T-helper 17 cell (primary cell): ENCODE results near the gene TNFRSF11A. TPM values are rescaled to one million over a fixed set of nuclear protein-coding genes. Genes with fewer than 3 reads are reported as not detected.

ENCODE experiments used
- ATAC-seq: fragments of 150-1000 bp; cut with Tn5 transposase; 2 replicates; pipeline ENCODE4 v1.10.0; 2021; ENCODE audit warnings: mild to moderate bottlenecking, moderate library complexity
- DNase-seq, 3 donors: peaks; one replicate each; pipeline versions ENCODE4 v3.0.0 to v3.0.0-alpha.2; 2020 to 2021
- H3K9me3 ChIP-seq: one replicate; pipeline ENCODE4 v1.7.0; 2013; ENCODE audit warnings: low read length, mild to moderate bottlenecking; ENCODE audit not compliant: control insufficient read depth, poor library complexity, severe bottlenecking
- H3K27ac Mint-ChIP-seq: one replicate; pipeline ENCODE4 v1.8.0; 2022; ENCODE audit warnings: mild to moderate bottlenecking, moderate library complexity, mixed read lengths
- H3K27me3 Mint-ChIP-seq: one replicate; pipeline ENCODE4 v1.8.0; 2022; ENCODE audit warnings: mixed read lengths
- H3K36me3 Mint-ChIP-seq: one replicate; pipeline ENCODE4 v1.8.0; 2022; ENCODE audit warnings: low read depth, mixed read lengths
- H3K4me1 Mint-ChIP-seq: one replicate; pipeline ENCODE4 v1.8.0; 2022; ENCODE audit warnings: mild to moderate bottlenecking, mixed read lengths
- H3K4me3 Mint-ChIP-seq: one replicate; pipeline ENCODE4 v1.8.0; 2022; ENCODE audit warnings: mild to moderate bottlenecking, moderate library complexity, mixed read lengths
- total RNA-seq, 4 donors: library from RNA in 2 of 4; stranded (reverse) in 2 of 4; gene quantifications; one replicate each; pipeline ENCODE4 v1.2.3 and lab custom pipeline; 2022 to 2026

The TNFRSF11A gene
- total RNA-seq (1 to 10 TPM; 1.2 to 3.1 TPM), total RNA-seq (lab: John Stamatoyannopoulos, UW) (0.98 to 8.8 reads per million in 2 donors)

DNA sequence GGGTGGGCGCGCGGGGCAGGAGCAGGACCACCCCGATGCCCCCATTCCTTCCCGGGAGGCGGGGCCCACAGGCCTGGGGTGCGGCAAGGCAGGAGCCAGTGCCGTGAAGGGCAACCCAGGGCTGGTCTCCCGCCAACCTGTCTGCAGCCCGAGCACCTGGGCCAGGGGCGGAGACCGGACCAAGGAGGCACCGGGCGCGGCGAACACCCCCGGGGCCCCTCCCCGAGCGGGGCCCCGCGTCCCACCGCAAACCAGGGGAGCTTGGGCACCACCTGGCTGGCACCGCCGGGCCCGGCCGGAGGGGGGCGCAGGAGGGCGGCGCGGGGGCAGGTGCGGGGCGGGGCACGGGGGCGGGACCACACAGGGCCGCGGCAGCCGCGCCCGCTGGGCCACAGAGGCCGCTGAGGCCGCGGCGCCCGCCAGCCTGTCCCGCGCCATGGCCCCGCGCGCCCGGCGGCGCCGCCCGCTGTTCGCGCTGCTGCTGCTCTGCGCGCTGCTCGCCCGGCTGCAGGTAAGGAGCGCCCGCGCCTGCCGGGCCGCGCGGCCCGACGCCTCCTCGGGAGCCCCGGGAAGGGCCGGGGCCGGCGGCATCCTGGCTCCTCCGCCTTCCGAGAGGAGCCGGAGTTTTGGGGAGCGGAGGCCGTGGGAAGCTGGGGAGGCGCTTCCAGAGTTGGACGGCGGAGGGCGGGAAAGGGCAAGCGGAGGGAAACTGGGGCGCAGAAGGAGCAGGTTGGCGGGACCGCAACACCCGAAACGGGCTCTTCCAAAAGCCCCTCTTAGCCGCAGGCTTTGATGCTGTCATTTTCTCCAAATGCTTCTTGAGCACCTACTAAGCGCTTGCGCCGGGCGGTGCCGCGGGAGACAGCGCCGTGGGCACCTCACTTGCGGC, at the start of gene TNFRSF11A:
TNFRSF11A (plus strand) TSS at position 394 of the 889 bp plus-strand sequence; CDS start at position 437, 43 bp downstream.
- ATAC-seq (peak; percentile 88), DNase-seq (peak; percentile 52 to 64 (median 57))
- H3K4me3 Mint-ChIP-seq: peak within 1 kb of the TSS; percentile 88
- no peaks in the 10 kb centered on the region for H3K9me3 ChIP-seq
- peak within 1 kb of the TSS; percentile 68 for H3K27ac Mint-ChIP-seq
- peaks cover 69% of the 10 kb centered on the region for H3K27me3 Mint-ChIP-seq
- H3K4me1 Mint-ChIP-seq: peaks cover 23% of the 10 kb centered on the region
- peaks cover 2% of the 10 kb centered on the region for H3K36me3 Mint-ChIP-seq

DNA sequence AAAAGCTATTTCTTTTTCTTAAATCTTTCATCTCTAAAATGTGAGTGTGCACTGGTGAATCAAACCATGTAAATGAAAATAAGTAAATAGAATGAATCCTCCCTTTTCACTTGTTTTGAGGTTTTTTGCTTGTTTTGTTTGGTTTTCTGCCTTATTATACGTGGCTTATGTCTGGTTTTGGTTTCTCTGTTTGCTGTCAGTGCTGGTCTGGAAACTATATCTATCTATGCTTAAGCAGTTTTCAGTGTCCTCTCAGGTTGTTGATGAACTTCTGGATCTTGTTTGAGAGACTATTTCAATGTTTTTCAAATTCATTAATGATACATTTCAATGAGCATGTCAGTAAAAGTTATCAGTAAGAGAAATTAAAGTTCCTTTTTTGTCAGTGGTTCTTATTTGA, 48.1 kb upstream of the TNFRSF11A start:
- no peaks in the 10 kb centered on the region for H3K9me3 ChIP-seq
- peaks cover 8% of the 10 kb centered on the region for H3K4me1 Mint-ChIP-seq
- no peaks in the 10 kb centered on the region for H3K27me3 Mint-ChIP-seq
- peaks cover 6% of the 10 kb centered on the region for H3K36me3 Mint-ChIP-seq
- ATAC-seq (no peak), DNase-seq (no peak)
- no peak overlapping the region for H3K4me3 Mint-ChIP-seq
- no peak overlapping the region for H3K27ac Mint-ChIP-seq

DNA sequence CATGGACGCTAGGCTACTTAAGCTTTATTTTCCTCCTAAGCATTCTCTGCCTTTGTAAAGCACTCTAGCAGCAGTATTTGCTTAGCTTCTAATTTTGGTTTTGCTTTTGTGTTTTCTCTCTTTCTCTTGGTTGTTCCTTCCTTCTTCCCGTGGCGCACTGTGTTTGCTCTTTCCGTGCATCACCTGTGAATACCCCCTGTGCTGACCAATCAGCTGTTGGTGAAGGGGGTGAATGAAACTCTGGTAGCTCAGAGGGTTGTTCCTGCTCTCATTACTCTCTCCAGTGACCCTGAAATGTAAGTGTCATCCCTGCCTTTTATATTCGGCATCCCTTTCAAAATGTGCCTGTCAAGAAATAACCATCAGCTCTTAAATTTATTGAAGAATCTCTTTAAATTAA, 45.5 kb upstream of the TNFRSF11A start:
- Mint-ChIP-seq H3K27me3 (no peaks in the 10 kb centered on the region), H3K36me3 (peaks cover 6% of the 10 kb centered on the region), H3K4me1 (peaks cover 6% of the 10 kb centered on the region), H3K27ac (peak overlapping the region; percentile 24), H3K4me3 (no peak overlapping the region)
- no peaks in the 10 kb centered on the region for H3K9me3 ChIP-seq
- no peak for ATAC-seq
- DNase-seq: no peak

DNA sequence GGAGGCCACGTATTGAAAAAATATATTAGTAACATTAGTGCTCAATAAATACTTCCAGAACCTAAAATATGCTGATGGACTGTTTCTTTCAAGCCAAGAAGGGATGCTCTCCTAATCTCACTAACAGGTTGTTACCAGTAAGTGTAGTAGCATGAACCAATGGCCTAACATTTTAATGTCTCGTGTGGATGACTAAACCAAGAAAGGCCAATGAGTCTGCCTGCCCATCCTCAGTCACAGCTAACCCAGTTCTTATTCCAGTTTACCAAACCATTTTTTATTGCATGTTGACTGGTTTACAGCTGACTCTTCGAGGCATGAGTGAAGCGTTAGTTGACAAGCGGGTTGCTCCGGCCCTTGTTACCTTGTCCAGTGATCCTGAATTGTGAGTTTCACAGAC, 45.1 kb upstream of the TNFRSF11A start:
- Mint-ChIP-seq H3K27ac (peak overlapping the region; percentile 24), H3K4me1 (peaks cover 6% of the 10 kb centered on the region), H3K36me3 (peaks cover 6% of the 10 kb centered on the region), H3K4me3 (no peak overlapping the region), H3K27me3 (no peaks in the 10 kb centered on the region)
- ATAC-seq (no peak), DNase-seq (no peak)
- H3K9me3 ChIP-seq: no peaks in the 10 kb centered on the region

DNA sequence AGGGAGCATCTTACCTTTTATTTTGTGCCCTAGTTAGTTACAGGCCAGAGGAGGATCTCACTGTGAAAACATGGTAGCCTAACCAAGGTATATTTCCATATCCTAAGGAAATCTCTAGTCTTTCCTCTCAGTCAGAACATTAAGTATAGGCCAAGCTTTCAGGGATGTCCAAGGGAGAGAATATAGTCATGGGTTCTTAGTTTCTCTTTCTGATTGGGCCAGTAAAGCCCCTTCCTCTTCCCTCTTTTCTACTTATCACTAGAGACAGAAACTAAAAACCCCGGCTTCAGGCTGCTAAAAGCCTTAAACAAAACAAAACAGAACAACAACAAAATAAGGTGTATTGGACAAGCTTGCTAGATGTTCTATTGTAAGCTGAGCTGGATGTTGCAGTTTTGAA, 44.3 kb upstream of the TNFRSF11A start:
- no peak for DNase-seq
- peaks cover 6% of the 10 kb centered on the region for H3K36me3 Mint-ChIP-seq

DNA sequence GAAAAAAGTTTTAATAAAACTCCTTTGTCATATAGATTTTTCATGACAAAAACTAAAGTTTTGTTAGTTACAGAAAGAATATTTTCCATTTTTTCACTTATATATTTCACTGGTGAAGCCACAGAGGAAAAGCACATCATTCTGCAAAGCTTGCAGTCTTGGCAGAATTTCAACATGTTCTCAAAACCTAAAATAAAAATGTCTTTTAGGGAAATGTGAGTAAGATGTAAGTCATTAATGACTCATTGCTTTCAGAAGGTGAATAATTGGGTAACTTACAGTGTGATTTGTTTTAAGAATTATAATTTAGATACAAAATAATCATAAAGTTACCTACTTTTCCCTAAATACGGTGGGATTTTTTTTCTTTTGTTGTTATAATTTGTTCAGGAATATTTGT, 43.4 kb upstream of the TNFRSF11A start:
- Mint-ChIP-seq H3K36me3 (peaks cover 6% of the 10 kb centered on the region), H3K4me1 (peaks cover 6% of the 10 kb centered on the region), H3K27ac (no peak overlapping the region), H3K27me3 (no peaks in the 10 kb centered on the region), H3K4me3 (no peak overlapping the region)
- DNase-seq (no peak), ATAC-seq (no peak)
- H3K9me3 ChIP-seq: no peaks in the 10 kb centered on the region

More for the DNA sequence above, 44.3 kb upstream of the TNFRSF11A start:
- ATAC-seq: no peak
- Mint-ChIP-seq H3K4me3 (no peak overlapping the region), H3K27me3 (no peaks in the 10 kb centered on the region), H3K4me1 (peaks cover 6% of the 10 kb centered on the region), H3K27ac (no peak overlapping the region)
- no peaks in the 10 kb centered on the region for H3K9me3 ChIP-seq

DNA sequence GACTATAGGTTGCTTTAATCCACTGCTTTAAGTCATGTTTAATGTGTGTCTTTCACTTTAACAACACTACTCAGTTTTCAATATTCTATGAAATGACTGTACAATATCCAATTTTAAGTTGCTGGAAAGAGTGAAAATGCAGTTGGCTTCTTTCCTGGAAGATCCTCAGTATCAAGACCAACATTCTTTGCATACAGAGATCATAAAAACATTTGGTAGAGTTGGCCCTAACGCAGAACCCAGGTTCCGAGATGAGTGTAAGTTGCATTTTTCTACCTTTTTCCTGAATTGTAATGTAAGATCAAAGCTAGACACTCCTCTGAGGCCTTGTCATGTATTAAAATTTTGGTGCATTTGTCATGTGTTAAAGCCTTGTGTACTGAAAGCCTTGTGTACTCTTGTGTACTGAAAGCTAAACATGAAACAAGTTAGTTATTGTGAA, 42.9 kb upstream of the TNFRSF11A start:
- no peaks in the 10 kb centered on the region for H3K9me3 ChIP-seq
- Mint-ChIP-seq H3K36me3 (peaks cover 3% of the 10 kb centered on the region), H3K27me3 (no peaks in the 10 kb centered on the region), H3K27ac (no peak overlapping the region), H3K4me1 (peaks cover 3% of the 10 kb centered on the region), H3K4me3 (no peak overlapping the region)
- DNase-seq (no peak), ATAC-seq (no peak)

DNA sequence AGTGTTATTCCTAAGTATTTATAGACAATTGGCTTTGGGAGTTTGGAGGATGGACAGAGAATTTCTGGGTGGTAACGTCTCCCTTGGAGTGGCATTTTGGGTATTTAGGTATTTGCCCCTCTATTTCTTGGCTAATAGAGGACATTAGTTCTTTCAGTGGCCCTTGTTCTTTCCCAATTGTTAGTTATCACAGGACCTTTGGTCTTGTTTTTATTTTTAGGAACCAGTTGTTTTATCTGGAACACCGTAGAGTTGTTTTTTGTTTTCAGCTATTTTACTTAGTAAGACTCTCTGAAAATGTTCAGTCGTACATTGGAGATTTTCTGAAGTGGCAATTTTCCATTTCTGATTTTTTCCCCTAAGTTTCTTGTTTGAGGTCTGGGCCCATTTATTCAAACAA, 40.5 kb upstream of the TNFRSF11A start:
- H3K4me3 Mint-ChIP-seq: no peak overlapping the region
- DNase-seq (no peak), ATAC-seq (no peak)
- H3K36me3 Mint-ChIP-seq: peaks cover 6% of the 10 kb centered on the region
- H3K27me3 Mint-ChIP-seq: no peaks in the 10 kb centered on the region
- H3K4me1 Mint-ChIP-seq: peaks cover 9% of the 10 kb centered on the region
- H3K9me3 ChIP-seq: no peaks in the 10 kb centered on the region
- no peak overlapping the region for H3K27ac Mint-ChIP-seq

DNA sequence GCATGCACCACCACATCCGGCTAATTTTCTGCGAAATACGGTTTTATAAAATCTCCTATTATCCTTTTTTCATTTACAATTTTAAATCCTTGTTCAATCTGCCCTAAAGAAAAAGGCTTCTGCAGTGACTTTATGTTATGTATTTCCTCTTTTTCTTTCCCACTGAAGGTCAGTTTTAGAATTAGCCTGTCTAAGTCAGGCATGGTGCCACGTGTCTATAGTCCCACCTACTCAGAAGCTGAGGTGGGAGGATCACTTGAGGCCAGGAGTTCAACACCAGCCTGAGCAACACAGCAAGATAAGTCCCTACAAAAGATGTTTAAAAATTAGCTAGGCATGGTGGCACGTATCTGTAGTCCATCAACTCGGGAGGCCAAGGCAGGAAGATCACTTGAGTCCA, 39.8 kb upstream of the TNFRSF11A start:
- H3K36me3 Mint-ChIP-seq: peaks cover 6% of the 10 kb centered on the region
- peak overlapping the region; percentile 47 for H3K27ac Mint-ChIP-seq
- H3K4me1 Mint-ChIP-seq: peaks cover 8% of the 10 kb centered on the region
- DNase-seq: no peak
- H3K4me3 Mint-ChIP-seq: no peak overlapping the region
- no peaks in the 10 kb centered on the region for H3K9me3 ChIP-seq
- H3K27me3 Mint-ChIP-seq: no peaks in the 10 kb centered on the region
- ATAC-seq: no peak

DNA sequence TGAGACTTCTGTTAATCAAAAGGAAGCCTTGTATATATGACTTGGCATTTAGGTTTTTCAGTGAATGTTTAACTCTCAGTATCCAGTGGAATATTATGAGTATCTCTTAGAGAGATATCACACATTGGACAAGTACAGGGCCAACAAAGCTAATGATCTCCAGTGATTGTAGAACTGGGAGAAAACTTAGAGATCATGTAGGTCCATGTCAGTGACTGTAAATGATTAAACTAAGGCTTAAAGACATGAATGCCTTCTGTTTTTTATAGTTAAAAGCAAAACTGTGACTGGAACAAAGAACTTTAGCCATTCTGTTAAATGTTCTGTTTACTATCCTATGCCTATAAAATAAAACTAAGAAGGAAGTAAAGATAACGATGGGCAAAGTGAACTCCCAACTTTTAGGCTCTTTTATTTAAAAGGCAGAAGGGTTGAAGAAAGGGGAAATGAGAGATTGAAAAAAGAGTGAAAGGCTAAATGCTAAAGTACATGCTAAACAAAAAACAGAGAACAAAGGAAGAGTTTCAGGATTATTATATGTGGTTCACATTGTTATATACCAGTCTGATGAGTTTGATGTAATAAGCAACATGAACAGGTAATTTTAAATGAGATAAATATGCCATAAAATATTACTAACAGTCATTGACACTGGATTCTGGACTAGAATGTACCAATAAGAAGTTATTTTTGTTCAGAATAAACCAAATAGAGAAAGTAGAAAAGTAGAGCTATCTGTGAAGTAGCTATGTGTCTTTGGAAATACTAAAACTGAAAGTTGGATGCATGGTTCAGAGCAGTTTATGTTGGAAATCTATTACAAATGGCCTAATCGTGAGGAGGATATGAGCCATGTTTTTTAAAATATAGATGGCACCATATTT, 37.1 kb upstream of the TNFRSF11A start:
- Mint-ChIP-seq H3K4me3 (no peak overlapping the region), H3K27ac (no peak overlapping the region), H3K36me3 (peaks cover 3% of the 10 kb centered on the region), H3K27me3 (no peaks in the 10 kb centered on the region), H3K4me1 (peaks cover 8% of the 10 kb centered on the region)
- no peaks in the 10 kb centered on the region for H3K9me3 ChIP-seq
- DNase-seq (no peak), ATAC-seq (no peak)

DNA sequence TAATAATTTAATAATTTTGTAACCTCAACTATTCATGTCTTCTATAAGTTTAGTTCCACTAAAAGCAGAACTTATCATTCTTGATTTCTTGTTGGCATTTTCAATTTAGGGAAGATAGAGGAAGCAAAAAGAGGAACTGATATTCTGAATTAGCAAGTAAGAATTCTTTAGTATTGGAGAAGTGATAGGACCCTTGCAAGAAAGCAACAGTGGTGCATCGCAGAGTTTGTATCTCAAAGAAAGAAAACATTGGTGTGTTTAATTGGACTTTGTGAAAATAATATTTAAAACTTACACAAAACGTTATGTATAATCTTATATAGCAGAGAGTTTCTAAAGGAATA, 36.5 kb upstream of the TNFRSF11A start:
- ATAC-seq (no peak), DNase-seq (no peak)
- Mint-ChIP-seq H3K27ac (no peak overlapping the region), H3K27me3 (no peaks in the 10 kb centered on the region), H3K36me3 (peaks cover 3% of the 10 kb centered on the region), H3K4me1 (peaks cover 8% of the 10 kb centered on the region), H3K4me3 (no peak overlapping the region)
- no peaks in the 10 kb centered on the region for H3K9me3 ChIP-seq

DNA sequence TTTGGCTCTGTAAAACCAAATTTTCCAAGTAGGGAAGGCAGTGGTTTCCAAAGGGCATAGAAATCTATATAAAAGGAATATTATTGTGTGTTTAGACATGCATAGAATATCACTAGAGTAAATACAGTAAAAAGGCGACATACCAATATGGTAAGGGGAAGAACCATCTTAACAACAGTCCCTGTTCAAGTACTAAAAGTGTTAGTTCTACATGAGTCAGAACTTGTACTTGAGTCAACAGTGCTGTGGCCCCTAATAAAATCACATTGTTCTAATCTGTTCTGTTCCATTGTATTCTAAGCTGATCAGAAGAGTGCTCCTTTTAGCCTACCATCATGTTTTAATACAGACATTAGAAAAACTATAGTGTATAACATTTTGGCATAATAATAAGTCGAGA, 36.1 kb upstream of the TNFRSF11A start:
- ATAC-seq: no peak
- peaks cover 3% of the 10 kb centered on the region for H3K36me3 Mint-ChIP-seq

DNA sequence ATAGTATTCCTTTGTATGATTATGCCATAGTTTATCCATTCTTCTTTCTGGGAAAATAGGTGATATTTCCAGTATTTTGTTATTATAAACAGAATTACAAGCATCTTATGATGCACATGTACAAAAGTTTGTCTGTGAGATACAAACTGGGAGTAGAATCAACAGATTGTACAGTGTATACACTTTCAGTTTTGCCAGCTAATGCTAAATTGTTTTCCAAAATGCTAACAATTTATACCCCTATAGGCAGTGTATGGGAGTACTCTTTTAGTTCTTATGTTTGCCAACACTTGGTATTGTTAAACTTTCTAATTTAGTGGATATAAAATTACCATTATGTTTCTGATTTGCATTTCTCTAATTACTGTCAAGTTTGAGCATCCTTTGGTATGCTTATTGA, 31.0 kb upstream of the TNFRSF11A start:
- H3K4me3 Mint-ChIP-seq: no peak overlapping the region
- ATAC-seq (no peak), DNase-seq (no peak)
- no peaks in the 10 kb centered on the region for H3K9me3 ChIP-seq
- H3K27me3 Mint-ChIP-seq: no peaks in the 10 kb centered on the region
- peaks cover 8% of the 10 kb centered on the region for H3K4me1 Mint-ChIP-seq
- H3K27ac Mint-ChIP-seq: peak overlapping the region; percentile 4
- peaks cover 10% of the 10 kb centered on the region for H3K36me3 Mint-ChIP-seq

More for the DNA sequence above, 36.1 kb upstream of the TNFRSF11A start:
- Mint-ChIP-seq H3K27me3 (no peaks in the 10 kb centered on the region), H3K4me1 (peaks cover 8% of the 10 kb centered on the region), H3K27ac (no peak overlapping the region), H3K4me3 (no peak overlapping the region)
- H3K9me3 ChIP-seq: no peaks in the 10 kb centered on the region
- no peak for DNase-seq
